ENCODE data around the gene TNFAIP8L1. TPM values are rescaled to one million over a fixed set of nuclear protein-coding genes. Genes with fewer than 3 reads are reported as not detected.

The TNFAIP8L1 gene
- total and polyA plus RNA-seq, 7 donors: 2.4 to 5.1 (median 3.3) TPM

- no peaks in the 10 kb centered on the region for H3K27me3 ChIP-seq (ENCODE audit: insufficient read depth in 3 of 3, low read length in 2 of 3)
- TF ChIP-seq CTCF (IDR thresholded peaks at IDR 0.05): no peak
- DNase-seq (no peak), ATAC-seq (peak; percentile 20 to 51 (median 36))
- peaks cover 0 to 59% of the 10 kb centered on the region in 2 donors for H3K36me3 ChIP-seq (ENCODE audit: insufficient read depth in 1 of 2, low read depth in 1 of 2)
- 64 to 85% (median 68%) methylated on average over 27 of the region's 27 CpGs for WGBS, 3 donors
- H3K27ac ChIP-seq: no peak overlapping the region
- intact Hi-C loops (cut with DNase I): loop anchor here in 1 of 2 donors (1.0 kb wide), 1 partner anchor 27 kb away; no protein-coding TSS in a partner anchor
- H3K9me3 ChIP-seq: no peaks in the 10 kb centered on the region
- no peak overlapping the region for H3K4me3 ChIP-seq
- H3K4me1 ChIP-seq: peaks cover 8% of the 10 kb centered on the region
Observed at GRCh38 chr19:4654437-4655361, 15.4 kb downstream of the TNFAIP8L1 start.

- no peak overlapping the region for H3K27ac ChIP-seq
- no peaks in the 10 kb centered on the region for H3K9me3 ChIP-seq
- TF ChIP-seq CTCF (IDR thresholded peaks at IDR 0.05): no peak
- intact Hi-C loops (cut with DNase I): no loop called here
- peaks cover 8% of the 10 kb centered on the region for H3K4me1 ChIP-seq
- ATAC-seq (no peak), DNase-seq (no peak)
- peaks cover 0 to 71% of the 10 kb centered on the region in 2 donors for H3K36me3 ChIP-seq (ENCODE audit: insufficient read depth in 1 of 2, low read depth in 1 of 2)
- H3K27me3 ChIP-seq (ENCODE audit: insufficient read depth in 3 of 3, low read length in 2 of 3): no peaks in the 10 kb centered on the region
- no peak overlapping the region for H3K4me3 ChIP-seq
- 62 to 75% (median 67%) methylated on average over 8 of the region's 8 CpGs for whole genome bisulfite sequencing, 3 donors
Observed at GRCh38 chr19:4656102-4656501, 16.8 kb downstream of the TNFAIP8L1 start.

- Histone ChIP-seq H3K4me3 (no peak overlapping the region), H3K36me3 (ENCODE audit: insufficient read depth in 1 of 2, low read depth in 1 of 2) (peaks cover 0 to 74% of the 10 kb centered on the region in 2 donors), H3K9me3 (no peaks in the 10 kb centered on the region), H3K4me1 (peaks cover 8% of the 10 kb centered on the region), H3K27me3 (ENCODE audit: insufficient read depth in 3 of 3, low read length in 2 of 3) (no peaks in the 10 kb centered on the region), H3K27ac (no peak overlapping the region)
- 59 to 81% (median 77%) methylated on average over 14 of the region's 14 CpGs for WGBS, 3 donors
- no peak for ATAC-seq
- intact Hi-C loops (cut with DNase I): no loop called here
- TF ChIP-seq CTCF (IDR thresholded peaks at IDR 0.05): no peak
- DNase-seq: no peak
Observed at GRCh38 chr19:4657262-4657661, 17.9 kb downstream of the TNFAIP8L1 start.

GRCh38 chr19:4657835-4658234 is 18.5 kb downstream of the TNFAIP8L1 start:
- 84 to 95% (median 95%) methylated on average over 8 of the region's 8 CpGs for WGBS, 3 donors
- H3K4me3 ChIP-seq: no peak overlapping the region
- no peak for TF ChIP-seq CTCF (IDR thresholded peaks at IDR 0.05)
- ATAC-seq (no peak), DNase-seq (no peak)
- H3K36me3 ChIP-seq (ENCODE audit: insufficient read depth in 1 of 2, low read depth in 1 of 2): peaks cover 0 to 76% of the 10 kb centered on the region in 2 donors
- no peaks in the 10 kb centered on the region for H3K9me3 ChIP-seq
- no peak overlapping the region for H3K27ac ChIP-seq
- intact Hi-C loops (cut with DNase I): no loop called here
- H3K27me3 ChIP-seq (ENCODE audit: insufficient read depth in 3 of 3, low read length in 2 of 3): no peaks in the 10 kb centered on the region
- H3K4me1 ChIP-seq: peaks cover 8% of the 10 kb centered on the region
